Omental fat pad (tissue), 4 donors: Measurements from ENCODE around the gene ZNF606. TPM values are rescaled to one million over a fixed set of nuclear protein-coding genes. Genes with fewer than 3 reads are reported as not detected.

Experiments
- ATAC-seq: fragments of 150-250 bp; one replicate; pipeline ENCODE4 v1.9.1; 2016; ENCODE audit warnings: mild to moderate bottlenecking, moderate library complexity; ENCODE audit not compliant: low FRiP score
- DNase-seq: peaks from one replicate; pipeline ENCODE4 v3.0.0-alpha.2; 2019; ENCODE audit warnings: low spot score
- CTCF ChIP-seq, 3 donors: fragments of 450-650 bp; IDR thresholded peaks; one replicate each; pipeline ENCODE4 v1.5.1; 2016 to 2017; ENCODE audit warnings: antibody characterized with exemption in 3 of 3, mild to moderate bottlenecking in 3 of 3, moderate library complexity in 2 of 3
- total RNA-seq, 4 donors: library from RNA; depleted of rRNA; stranded (reverse); fragments of >200 nt; gene quantifications; one replicate each; pipeline ENCODE4 v1.1.0, GENCODE V29; 2016

Gene ZNF606
- total RNA-seq, 4 donors from 2014 or later: 7.9 to 37.4 (median 8.5) TPM

- no peak for TF ChIP-seq CTCF (IDR thresholded peaks at IDR 0.05)
- no peak for ATAC-seq
- no peak for DNase-seq
Observed at GRCh38 chr19:58000677-58001076, 1.9 kb downstream of the ZNF606 start.

- no peak for ATAC-seq
- DNase-seq: no peak
- no peak for TF ChIP-seq CTCF (IDR thresholded peaks at IDR 0.05)
Observed at GRCh38 chr19:57992841-57993240, 9.8 kb downstream of the ZNF606 start.

GRCh38 chr19:57978586-57979289 is 23.9 kb downstream of the ZNF606 start:
- ATAC-seq: no peak
- DNase-seq: no peak
- no peak for TF ChIP-seq CTCF (IDR thresholded peaks at IDR 0.05)

GRCh38 chr19:57974434-57974833 is 28.2 kb downstream of the ZNF606 start, which contains the start of gene C19orf18:
TSS of gene C19orf18 (minus strand) at chr19:57974534. CDS start at chr19:57974432, 102 bp downstream.
- no peak for ATAC-seq
- no peak for DNase-seq
- no peak for TF ChIP-seq CTCF (IDR thresholded peaks at IDR 0.05)

GRCh38 chr19:57964761-57965160 is 37.9 kb downstream of the ZNF606 start:
- DNase-seq (no peak), ATAC-seq (no peak)
- TF ChIP-seq CTCF (IDR thresholded peaks at IDR 0.05): no peak

- DNase-seq (no peak), ATAC-seq (no peak)
- TF ChIP-seq CTCF (IDR thresholded peaks at IDR 0.05): no peak
Observed at GRCh38 chr19:57961785-57962184, 40.8 kb downstream of the ZNF606 start.

- ATAC-seq (no peak), DNase-seq (no peak)
- no peak for TF ChIP-seq CTCF (IDR thresholded peaks at IDR 0.05)
Observed at GRCh38 chr19:57954996-57955395, 47.6 kb downstream of the ZNF606 start.
